ENCODE measurements around the gene C9orf85. TPM values are rescaled to one million over a fixed set of nuclear protein-coding genes. Genes with fewer than 3 reads are reported as not detected.

Gene C9orf85
- total and polyA plus RNA-seq, 4 experiments from 2014 or later: 8.2 to 10.9 (median 10.5) TPM

DNA sequence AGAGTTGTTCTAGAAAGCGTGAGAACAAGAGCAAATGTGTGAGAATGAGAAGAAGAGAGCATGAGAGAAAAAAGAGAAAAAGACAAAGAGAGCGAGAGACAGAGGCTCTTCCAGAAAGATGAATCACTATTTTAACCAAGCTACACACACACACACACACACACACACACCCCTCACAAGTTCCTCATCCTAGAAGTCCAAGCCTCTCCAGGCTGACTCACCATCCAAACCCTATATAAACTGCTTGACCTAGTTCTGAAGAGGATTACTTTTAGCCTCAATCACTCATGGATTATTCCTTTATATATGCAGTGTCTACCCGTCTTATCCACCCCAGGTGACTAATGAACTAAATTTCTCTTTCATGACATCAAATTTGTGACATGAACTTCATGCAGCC is 111.4 kb downstream of the C9orf85 start:
- ChIA-PET CTCF (ENCODE audit: partially characterized antibody) (interaction anchor here (0.9 to 8.1 kb wide), 7 partner anchors 12 to 307 kb away, joined by 4 to 125 read pairs (median 40); no protein-coding TSS in a partner anchor), POLR2A (ENCODE audit: partially characterized antibody) (no interaction called here)
- Histone ChIP-seq H3K9me3 (ENCODE audit: control insufficient read depth in 1 of 2, low read length in 2 of 2) (no peaks in the 10 kb centered on the region), H3K27ac (ENCODE audit: low read depth, low read length) (no peak overlapping the region), H3K27me3 (ENCODE audit: insufficient read depth, low read length) (no peaks in the 10 kb centered on the region), H3K36me3 (ENCODE audit: insufficient read depth, low read length) (no peaks in the 10 kb centered on the region), H3K4me1 (ENCODE audit: insufficient read depth, low read length) (no peaks in the 10 kb centered on the region), H3K4me3 (ENCODE audit: low read length in 2 of 2) (no peak overlapping the region)
- no peak for DNase-seq
- H3K4me3 Mint-ChIP-seq: no peak overlapping the region
- H3K4me1 Mint-ChIP-seq: no peaks in the 10 kb centered on the region
- peak overlapping the region in 1 of 7 donors; percentile 27 for H3K27ac Mint-ChIP-seq
- peaks cover 0 to 2% of the 10 kb centered on the region in 2 donors for H3K27me3 Mint-ChIP-seq
- intact Hi-C loops (cut with micrococcal nuclease): loop anchor here (10.0 kb wide), 2 partner anchors 1098 to 1378 kb away; no protein-coding TSS in a partner anchor
- no peaks in the 10 kb centered on the region for H3K9me3 Mint-ChIP-seq
- H3K36me3 Mint-ChIP-seq: no peaks in the 10 kb centered on the region

Other genes with a start within 250 kb of the C9orf85 start
- gene CEMIP2, start 143.1 kb upstream of the C9orf85 start, total RNA-seq: 10 to 100 TPM; 85.8 to 89.4 TPM
- gene CEMIP2, start 143.1 kb upstream of the C9orf85 start, polyA plus RNA-seq: 10 to 100 TPM; 10.0 to 15.6 TPM
- gene ABHD17B, start 446 bp upstream of the C9orf85 start, total RNA-seq: 10 to 100 TPM; 16.6 to 18.4 TPM
- 10 to 100 TPM; 16.6 to 20.8 TPM for gene ABHD17B, start 446 bp upstream of the C9orf85 start, polyA plus RNA-seq
- gene C9orf57, start 149.0 kb downstream of the C9orf85 start, total RNA-seq: not detected
- gene C9orf57, start 149.0 kb downstream of the C9orf85 start, polyA plus RNA-seq: not detected
- not detected for gene GDA, start 237.8 kb downstream of the C9orf85 start, total RNA-seq
- gene GDA, start 237.8 kb downstream of the C9orf85 start, polyA plus RNA-seq: not detected